Mesenchymal stem cell (in vitro differentiated cells and primary cell): ENCODE data around the gene SLC15A5.

Source experiments
- DNase-seq: peaks from one replicate; pipeline ENCODE4 v3.0.0-alpha.2; 2013
- H2AFZ ChIP-seq: one replicate; pipeline ENCODE4 v1.6.1; 2013; ENCODE audit warnings: low read depth, mild to moderate bottlenecking, control low read depth, inconsistent platforms, low read length, moderate library complexity
- H2AK5ac ChIP-seq: 2 replicates; pipeline ENCODE4 v1.6.1; 2013; ENCODE audit warnings: low read length, moderate library complexity, mild to moderate bottlenecking, inconsistent platforms; ENCODE audit not compliant: severe bottlenecking
- H2BK120ac ChIP-seq: one replicate; pipeline ENCODE4 v1.6.1; 2013; ENCODE audit warnings: low read depth, mild to moderate bottlenecking, inconsistent platforms, low read length, moderate library complexity
- H2BK12ac ChIP-seq, 2 experiments: one replicate each; pipeline ENCODE4 v1.6.1; 2013; ENCODE audit warnings: inconsistent platforms in 2 of 2, low read length in 2 of 2, mild to moderate bottlenecking in 2 of 2, moderate library complexity in 2 of 2, control low read depth in 1 of 2
- H2BK15ac ChIP-seq: one replicate; pipeline ENCODE4 v1.6.1; 2013; ENCODE audit warnings: mild to moderate bottlenecking, low read depth, inconsistent platforms; ENCODE audit not compliant: poor library complexity, severe bottlenecking
- H2BK5ac ChIP-seq: 2 replicates; pipeline ENCODE4 v1.6.1; 2013; ENCODE audit warnings: low read depth, mild to moderate bottlenecking, low read length, control low read depth, inconsistent platforms; ENCODE audit not compliant: poor library complexity, severe bottlenecking
- H3K14ac ChIP-seq, 2 experiments: one replicate each; pipeline ENCODE4 v1.6.1; 2013; ENCODE audit warnings: inconsistent platforms in 2 of 2, low read length in 2 of 2, control low read depth in 1 of 2, mild to moderate bottlenecking in 1 of 2, moderate library complexity in 1 of 2
- H3K18ac ChIP-seq, 2 experiments: one replicate each; pipeline ENCODE4 v1.6.1; 2013; ENCODE audit warnings: inconsistent platforms in 2 of 2, low read length in 2 of 2, control low read depth in 1 of 2, low read depth in 1 of 2, mild to moderate bottlenecking in 1 of 2
- H3K23ac ChIP-seq, 2 experiments: one replicate each; pipeline ENCODE4 v1.6.1; 2013; ENCODE audit warnings: inconsistent platforms in 2 of 2, low read length in 2 of 2, mild to moderate bottlenecking in 2 of 2, moderate library complexity in 2 of 2, control low read depth in 1 of 2
- H3K27ac ChIP-seq: 2 replicates; pipeline ENCODE4 v1.5.1; 2013; ENCODE audit warnings: mild to moderate bottlenecking, moderate library complexity, low read length, control low read depth, inconsistent platforms; ENCODE audit not compliant: poor library complexity, severe bottlenecking
- H3K27me3 ChIP-seq, 2 experiments: 2 replicates each; pipeline versions ENCODE4 v1.6.1 to v1.7.0; 2013; ENCODE audit warnings: low read length in 2 of 2, mild to moderate bottlenecking in 2 of 2, moderate library complexity in 2 of 2, control low read depth in 1 of 2, inconsistent platforms in 1 of 2; ENCODE audit not compliant: control insufficient read depth in 1 of 2, insufficient read depth in 1 of 2
- H3K36me3 ChIP-seq, 2 experiments: 2 replicates each; pipeline versions ENCODE4 v1.6.1 to v1.7.0; 2013; ENCODE audit warnings: low read length in 2 of 2, control low read depth in 1 of 2, inconsistent platforms in 1 of 2, low read depth in 1 of 2, mild to moderate bottlenecking in 1 of 2; ENCODE audit not compliant: insufficient read depth in 2 of 2, control insufficient read depth in 1 of 2
- H3K4ac ChIP-seq, 2 experiments: one replicate each; pipeline ENCODE4 v1.6.1; 2013; ENCODE audit warnings: inconsistent platforms in 2 of 2, low read length in 2 of 2, mild to moderate bottlenecking in 2 of 2, moderate library complexity in 2 of 2, control low read depth in 1 of 2, low read depth in 1 of 2
- H3K4me1 ChIP-seq: 2 replicates; pipeline ENCODE4 v1.6.1; 2013; ENCODE audit warnings: low read depth, low read length, control low read depth; ENCODE audit not compliant: control insufficient read depth, insufficient read depth
- H3K4me2 ChIP-seq: 2 replicates; pipeline ENCODE4 v1.6.1; 2013; ENCODE audit warnings: low read length, mild to moderate bottlenecking, inconsistent platforms; ENCODE audit not compliant: poor library complexity, severe bottlenecking
- H3K4me3 ChIP-seq, 2 experiments: 2 replicates each; pipeline versions ENCODE4 v1.5.1 to v1.7.0; 2013; ENCODE audit warnings: low read length in 2 of 2, mild to moderate bottlenecking in 2 of 2, control low read depth in 1 of 2, low read depth in 1 of 2; ENCODE audit not compliant: insufficient read depth in 1 of 2
- H3K79me1 ChIP-seq: replicated peaks from 2 replicates; pipeline ENCODE4 v1.6.1; 2013; ENCODE audit warnings: mild to moderate bottlenecking, control low read depth, low read length, inconsistent platforms; ENCODE audit not compliant: poor library complexity, severe bottlenecking
- H3K9ac ChIP-seq: 2 replicates; pipeline ENCODE4 v1.7.0; 2013; ENCODE audit warnings: mild to moderate bottlenecking, low read length, moderate library complexity
- H3K9me3 ChIP-seq: 2 replicates; pipeline ENCODE4 v1.7.0; 2013; ENCODE audit warnings: mild to moderate bottlenecking, low read length; ENCODE audit not compliant: control insufficient read depth
- H4K8ac ChIP-seq: one replicate; pipeline ENCODE4 v1.6.1; 2013; ENCODE audit warnings: inconsistent platforms, mild to moderate bottlenecking, low read length, moderate library complexity
- H4K91ac ChIP-seq: one replicate; pipeline ENCODE4 v1.6.1; 2013; ENCODE audit warnings: mild to moderate bottlenecking, low read length, inconsistent platforms
- WGBS: methylation state at CpG from one replicate; pipeline ENCODE4 v1.1.7; 2013; ENCODE audit warnings: mixed read lengths; 5-methylcytosine and 5-hydroxymethylcytosine counted together

The SLC15A5 gene

GRCh38 chr12:16198884-16199283 is 78.6 kb downstream of the SLC15A5 start:
- Histone ChIP-seq H4K8ac (no peak overlapping the region), H3K9me3 (peaks cover 15% of the 10 kb centered on the region), H3K4me2 (no peak overlapping the region), H4K91ac (no peak overlapping the region), H2BK5ac (no peak overlapping the region), H3K23ac (no peak overlapping the region), H3K14ac (no peak overlapping the region), H3K18ac (no peak overlapping the region), H3K27ac (no peak overlapping the region), H3K4me3 (no peak overlapping the region), H2AFZ (no peak overlapping the region), H3K36me3 (no peaks in the 10 kb centered on the region), H3K9ac (no peak overlapping the region), H3K27me3 (no peaks in the 10 kb centered on the region), H3K4me1 (no peaks in the 10 kb centered on the region), H3K79me1 (no peaks in the 10 kb centered on the region), H2BK12ac (no peak overlapping the region), H3K4ac (no peak overlapping the region), H2BK120ac (no peak overlapping the region), H2BK15ac (no peak overlapping the region), H2AK5ac (no peak overlapping the region)
- 34% methylated on average over 3 of the region's 3 CpGs for WGBS
- DNase-seq = no peak

- Histone ChIP-seq H2BK5ac (no peak overlapping the region), H3K14ac (no peak overlapping the region), H3K4me1 (no peaks in the 10 kb centered on the region), H3K18ac (no peak overlapping the region), H4K8ac (no peak overlapping the region), H2AFZ (no peak overlapping the region), H3K23ac (no peak overlapping the region), H3K9ac (no peak overlapping the region), H3K4me3 (no peak overlapping the region), H2BK12ac (no peak overlapping the region), H3K36me3 (no peaks in the 10 kb centered on the region), H3K27me3 (no peaks in the 10 kb centered on the region), H2BK120ac (no peak overlapping the region), H3K9me3 (peaks cover 15% of the 10 kb centered on the region), H2AK5ac (no peak overlapping the region), H3K27ac (no peak overlapping the region), H2BK15ac (no peak overlapping the region), H3K4ac (no peak overlapping the region), H3K4me2 (no peak overlapping the region), H4K91ac (no peak overlapping the region), H3K79me1 (no peaks in the 10 kb centered on the region)
- no peak for DNase-seq
- no CpG with 5 or more reads among the region's 4 CpGs for WGBS
These were observed 79.9 kb downstream of the SLC15A5 start for GRCh38 chr12:16197600-16197999.

- Histone ChIP-seq H3K23ac (no peak overlapping the region), H3K79me1 (no peaks in the 10 kb centered on the region), H3K4ac (no peak overlapping the region), H3K36me3 (no peaks in the 10 kb centered on the region), H3K18ac (no peak overlapping the region), H2BK15ac (no peak overlapping the region), H3K4me1 (no peaks in the 10 kb centered on the region), H2BK12ac (no peak overlapping the region), H3K27ac (no peak overlapping the region), H3K9me3 (no peaks in the 10 kb centered on the region), H2BK120ac (no peak overlapping the region), H3K14ac (no peak overlapping the region), H3K4me2 (no peak overlapping the region), H3K9ac (no peak overlapping the region), H2AK5ac (no peak overlapping the region), H4K91ac (no peak overlapping the region), H2AFZ (no peak overlapping the region), H3K27me3 (no peaks in the 10 kb centered on the region), H4K8ac (no peak overlapping the region), H3K4me3 (no peak overlapping the region), H2BK5ac (no peak overlapping the region)
- no peak for DNase-seq
- 57% methylated on average over 4 of the region's 5 CpGs for WGBS
These were observed 87.6 kb downstream of the SLC15A5 start for GRCh38 chr12:16189849-16190248.

DNA sequence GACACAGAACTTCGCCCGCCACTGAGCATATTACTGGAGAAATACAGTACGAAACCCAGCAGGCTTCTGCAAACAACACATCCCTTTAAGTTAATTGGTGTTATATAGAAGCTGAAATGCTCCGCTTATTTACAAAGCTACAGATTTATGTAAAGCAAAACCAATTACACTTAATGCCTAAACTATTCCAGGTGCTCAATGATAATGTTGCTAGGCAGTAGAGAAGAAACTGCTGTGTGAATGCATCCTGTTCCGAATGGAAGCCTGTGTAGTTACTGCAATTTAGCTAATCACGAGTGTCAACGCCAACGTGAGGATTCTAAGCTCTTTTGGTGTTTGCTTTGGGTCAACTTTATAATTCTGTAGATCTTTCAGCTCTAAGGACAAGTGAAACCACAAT is 89.8 kb downstream of the SLC15A5 start:
- H3K79me1 ChIP-seq = no peaks in the 10 kb centered on the region
- H3K4me3 ChIP-seq = no peak overlapping the region
- no peak overlapping the region for H3K14ac ChIP-seq
- H3K4me2 ChIP-seq = no peak overlapping the region
- no peak overlapping the region for H4K91ac ChIP-seq
- H2BK5ac ChIP-seq = no peak overlapping the region
- H3K9ac ChIP-seq = no peak overlapping the region
- H2AK5ac ChIP-seq = no peak overlapping the region
- H2AFZ ChIP-seq = no peak overlapping the region
- H3K4ac ChIP-seq = no peak overlapping the region
- H2BK12ac ChIP-seq = no peak overlapping the region
- H3K27ac ChIP-seq = no peak overlapping the region
- H3K18ac ChIP-seq = no peak overlapping the region
- no peak overlapping the region for H4K8ac ChIP-seq
- H3K4me1 ChIP-seq = no peaks in the 10 kb centered on the region
- 78% methylated on average over 7 of the region's 8 CpGs for WGBS
- no peak overlapping the region for H2BK15ac ChIP-seq
- no peak overlapping the region for H3K23ac ChIP-seq
- no peaks in the 10 kb centered on the region for H3K9me3 ChIP-seq
- H2BK120ac ChIP-seq = no peak overlapping the region
- H3K36me3 ChIP-seq = no peaks in the 10 kb centered on the region
- no peak for DNase-seq
- no peaks in the 10 kb centered on the region for H3K27me3 ChIP-seq
